ENCODE data around the gene RASAL1.
A peak's percentile ranks its signal among the peaks of the same experiment; 100 is the strongest.

The RASAL1 gene

DNA sequence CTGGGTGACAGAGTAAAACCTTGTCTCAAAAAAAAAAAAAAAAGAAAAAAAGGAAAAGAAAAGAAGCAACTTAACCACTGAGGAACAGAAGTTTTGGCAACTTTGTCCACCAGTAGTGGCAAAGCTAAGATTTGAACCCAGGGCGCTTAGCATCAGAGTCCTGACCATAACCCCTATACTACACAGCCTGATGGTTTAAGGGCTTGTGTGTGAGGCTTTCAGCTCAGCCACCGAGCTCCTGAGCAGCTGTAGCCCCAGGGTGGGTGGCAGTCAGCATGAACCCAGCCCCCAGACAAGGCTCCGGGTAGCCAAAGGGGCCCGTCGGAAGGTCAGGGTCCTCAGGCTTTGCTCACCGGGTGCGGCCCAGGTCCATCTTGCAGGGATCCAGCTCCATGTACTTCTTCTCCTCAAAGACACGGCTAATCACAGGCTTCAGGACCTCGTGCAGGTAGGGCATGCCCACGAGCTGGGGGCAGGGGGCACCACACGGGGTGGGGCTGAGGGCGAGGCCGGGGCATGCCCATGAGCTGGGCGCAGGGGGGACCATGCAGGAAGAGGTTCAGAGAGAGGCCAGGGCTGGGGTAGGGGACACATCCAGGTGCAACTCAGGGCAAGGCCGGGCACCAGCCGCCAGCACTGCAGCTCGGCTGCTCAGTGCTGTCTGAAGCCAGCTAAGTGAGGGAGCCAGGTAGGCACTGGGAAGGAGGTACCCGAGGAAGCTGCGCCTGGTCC is 20.9 kb downstream of the RASAL1 start:
- no peak for DNase-seq

DNA sequence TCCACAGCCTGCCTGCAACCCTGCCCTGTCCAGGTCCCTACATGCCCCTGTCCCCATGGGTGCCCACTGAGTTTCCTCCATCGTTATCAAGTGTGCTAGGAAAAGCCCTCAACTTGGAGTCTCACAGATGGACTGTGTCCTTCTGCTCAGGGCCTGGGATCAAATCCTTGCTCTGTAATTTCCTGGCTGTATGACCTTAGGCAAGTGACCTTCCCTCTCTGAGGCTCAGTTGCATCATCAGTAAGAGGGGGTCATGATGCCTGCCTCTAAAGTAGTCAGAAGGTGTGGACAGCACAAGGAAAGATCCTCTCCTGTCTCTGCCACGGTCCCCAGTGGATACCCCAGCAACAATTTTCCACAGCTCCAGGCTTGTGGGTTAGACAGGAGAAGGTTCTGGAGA is 22.2 kb downstream of the RASAL1 start:
- DNase-seq: no peak

DNA sequence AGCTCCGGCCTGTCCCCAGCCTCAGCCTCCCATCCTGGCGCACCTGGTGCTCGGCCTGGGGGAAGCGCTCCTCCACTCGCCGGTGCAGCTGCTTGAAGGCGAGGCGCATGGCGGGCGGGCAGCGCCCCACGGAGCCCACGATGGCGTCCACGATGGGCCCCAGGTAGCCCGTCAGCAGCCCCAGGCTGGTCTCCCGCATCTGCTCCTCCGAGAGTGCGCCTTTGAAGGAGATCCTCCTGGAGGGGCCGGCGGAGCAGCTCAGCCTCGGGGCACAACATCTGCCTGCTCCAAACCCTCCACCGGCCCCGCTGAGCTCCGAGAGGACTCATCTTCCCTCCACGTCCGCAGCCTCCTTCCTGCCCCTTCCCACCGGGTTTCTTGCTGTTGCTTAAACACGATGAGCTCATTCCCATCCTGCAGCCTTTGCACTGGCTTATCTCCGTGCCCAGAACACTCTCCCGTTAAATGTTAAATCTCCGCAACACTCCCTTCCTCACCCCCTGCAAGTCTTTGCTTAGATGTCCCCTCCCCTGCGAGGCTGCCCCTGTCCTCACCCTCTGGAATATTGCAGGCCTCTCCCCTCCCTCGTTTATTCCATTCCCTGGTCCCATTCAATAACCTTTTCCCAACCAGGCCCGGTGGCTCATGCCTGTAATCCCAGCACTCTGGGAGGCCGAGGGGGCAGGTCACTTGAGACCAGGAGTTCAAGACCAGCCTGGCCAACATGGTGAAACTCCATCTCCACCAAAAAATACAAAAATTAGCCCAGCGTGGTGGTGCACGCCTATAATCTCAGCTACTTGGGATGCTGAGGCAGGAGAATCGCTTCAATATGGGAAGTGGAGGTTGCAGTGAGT is 23.3 kb downstream of the RASAL1 start:
- DNase-seq: no peak

DNA sequence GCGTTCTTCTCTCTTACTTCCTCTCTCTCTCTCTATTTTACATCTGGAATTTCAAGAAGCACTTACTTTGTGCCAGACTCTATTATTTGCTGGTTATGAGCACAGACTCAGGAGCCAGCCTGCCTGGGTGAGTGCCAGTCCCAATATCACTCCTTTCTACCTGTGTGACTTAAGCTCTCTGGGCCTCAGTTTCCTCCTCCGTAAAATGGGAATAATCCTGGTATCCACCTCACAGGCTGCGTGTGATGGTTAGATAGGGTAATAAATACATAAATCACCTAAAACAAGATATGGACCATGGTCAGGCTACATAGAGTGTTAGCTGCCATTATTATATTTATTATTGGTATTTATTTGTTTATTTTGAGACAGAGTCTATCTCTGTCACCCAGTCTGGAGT is 24.3 kb downstream of the RASAL1 start:
- no peak for DNase-seq

DNA sequence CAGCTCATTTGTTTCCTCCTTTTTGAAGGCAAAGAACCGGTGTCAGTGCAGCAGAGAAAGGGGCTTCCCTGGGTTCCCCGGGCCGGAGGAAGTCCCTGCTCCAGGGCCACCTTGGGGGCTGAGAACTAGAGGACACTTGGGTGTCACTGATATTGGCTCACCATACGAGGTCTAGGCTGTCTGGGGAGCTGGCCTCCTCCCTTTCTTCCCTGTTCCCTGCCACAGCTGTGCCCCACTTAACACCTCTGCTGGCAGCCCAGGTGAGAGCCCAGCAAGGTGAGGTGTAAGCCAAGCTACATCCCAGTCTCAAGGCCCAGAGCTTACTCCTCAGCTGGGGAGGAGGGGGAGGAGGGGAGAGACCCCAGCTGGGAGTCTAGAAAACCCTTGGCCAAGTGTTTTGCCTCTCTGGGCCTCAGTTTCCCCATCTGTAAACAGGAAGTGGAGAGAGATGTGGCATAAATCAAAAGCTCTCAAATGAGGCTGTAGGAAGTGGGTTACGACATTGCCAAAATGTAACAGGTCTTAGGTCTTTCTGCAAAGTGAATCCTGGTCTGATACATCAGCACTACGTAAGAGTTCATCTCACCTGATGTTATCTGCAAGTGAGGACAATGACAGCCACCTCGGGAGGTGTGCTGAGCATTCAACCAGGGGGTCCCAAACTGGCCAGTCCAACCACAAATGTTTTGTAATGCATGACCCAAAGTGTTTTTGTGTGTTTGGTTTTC is 25.5 kb downstream of the RASAL1 start:
- no peak for DNase-seq

DNA sequence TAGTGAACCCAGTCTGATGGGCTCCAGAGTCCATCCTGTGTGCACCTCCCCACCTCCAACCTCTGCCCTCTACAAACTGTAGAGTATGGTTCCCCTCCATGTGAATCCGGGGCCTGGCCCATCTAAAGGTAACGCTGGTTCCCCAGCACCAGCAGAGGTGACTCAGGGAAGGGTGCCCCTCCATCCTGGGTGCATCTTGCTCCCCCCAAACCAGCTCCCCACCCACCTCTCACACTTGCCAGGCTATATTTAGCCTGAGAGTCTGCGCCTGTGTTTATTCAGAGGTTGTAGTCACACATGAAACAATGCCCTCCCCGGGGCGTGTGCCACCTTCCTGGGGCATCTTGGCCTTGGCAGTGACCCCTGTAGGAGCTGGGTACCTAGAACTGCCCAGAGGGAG is 26.2 kb downstream of the RASAL1 start:
- no peak for DNase-seq

DNA sequence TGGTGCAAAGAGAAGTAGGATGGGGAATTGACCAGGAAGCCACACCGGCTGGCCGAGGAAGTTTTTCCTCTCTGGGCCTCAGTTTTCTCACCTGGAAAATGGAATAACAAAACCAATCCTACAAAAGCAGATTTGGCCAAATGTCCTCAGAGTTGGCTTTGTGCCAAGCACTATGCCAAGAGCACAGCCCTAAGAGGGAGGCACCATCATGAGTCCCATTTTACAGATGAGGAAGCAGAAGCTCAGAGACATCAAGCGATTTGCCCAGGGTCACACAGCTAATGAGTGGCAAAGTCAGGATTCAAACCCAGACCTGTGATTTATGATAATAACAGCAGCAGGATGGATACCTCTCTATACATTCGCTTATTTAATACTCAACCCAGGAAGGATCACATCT is 27.3 kb downstream of the RASAL1 start:
- no peak for DNase-seq

DNA sequence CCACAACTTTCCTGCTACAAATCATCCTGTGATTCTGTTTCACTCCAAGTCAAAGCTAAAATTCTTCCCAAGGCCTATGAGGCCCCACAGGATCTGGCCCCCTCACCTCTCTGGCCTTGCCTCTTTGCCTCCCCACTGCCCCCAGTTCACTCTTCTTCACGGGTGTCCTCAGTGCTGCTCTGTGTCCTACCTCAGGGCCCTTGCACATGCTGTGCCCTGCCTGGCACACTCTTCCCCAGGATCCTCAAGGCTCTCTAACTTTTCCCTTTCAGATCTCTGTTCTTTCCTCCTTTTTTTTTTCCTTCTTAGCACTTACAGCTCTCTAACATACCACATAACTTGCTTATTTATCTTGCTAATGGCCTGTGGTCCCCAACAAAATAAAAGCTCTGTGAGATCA is 29.2 kb downstream of the RASAL1 start:
- no peak for DNase-seq

DNA sequence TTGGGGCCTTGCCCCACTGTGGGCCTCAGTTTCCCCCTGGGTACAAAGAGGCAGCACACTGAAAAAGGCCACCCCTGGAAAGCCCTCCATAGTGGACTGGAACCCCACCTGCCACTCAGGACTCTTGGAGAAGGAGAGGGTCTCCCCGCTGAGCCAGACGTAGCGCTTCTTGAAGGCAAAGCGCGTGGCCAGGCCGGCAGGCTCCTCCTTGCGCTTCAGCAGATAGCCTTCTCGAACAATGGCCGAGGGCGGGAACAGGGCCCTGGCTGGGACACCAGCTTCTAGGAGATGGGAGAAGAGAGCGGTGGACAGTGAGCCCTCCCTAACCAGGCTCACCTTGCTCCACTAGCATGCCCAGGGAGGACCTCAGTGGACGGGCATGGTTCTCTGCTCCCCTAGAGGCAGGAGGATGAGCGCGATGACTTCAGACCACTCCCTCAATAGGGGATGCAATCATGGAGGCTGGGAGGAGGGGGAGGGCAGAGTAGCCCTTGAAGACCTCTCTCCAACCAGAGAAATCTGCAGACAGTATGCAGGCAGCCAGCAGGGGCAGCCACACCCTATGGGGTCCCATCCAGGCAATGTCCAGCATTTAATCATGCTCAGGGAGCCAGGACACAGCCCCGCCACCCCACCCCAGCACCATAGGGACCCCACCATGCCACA is 29.8 kb downstream of the RASAL1 start:
- DNase-seq: no peak

DNA sequence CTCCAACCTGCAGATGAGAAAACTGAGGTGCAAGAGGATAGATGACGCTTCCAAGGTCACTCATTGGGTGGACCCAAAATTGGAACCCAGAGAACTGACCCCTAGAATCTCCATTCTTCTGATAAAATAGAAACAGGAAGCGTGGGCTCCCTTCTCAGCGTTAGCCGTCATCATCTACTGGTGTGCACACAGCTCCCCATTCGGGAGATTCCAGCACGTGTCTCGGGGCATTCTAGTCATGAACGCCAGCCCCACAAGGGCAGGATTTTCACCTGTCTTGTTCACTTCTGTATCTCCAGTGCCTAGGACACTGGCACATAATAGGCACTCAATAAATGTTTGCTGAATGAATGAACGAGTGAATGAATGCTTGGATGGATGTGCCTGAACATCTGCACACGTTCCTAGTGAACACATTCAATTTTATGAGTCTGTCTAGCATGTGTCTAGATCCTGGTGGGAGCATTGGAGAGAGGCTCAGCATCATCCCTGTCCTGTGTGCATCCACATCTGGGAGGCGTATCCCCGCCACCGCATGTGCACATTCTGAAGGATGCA is 30.5 kb downstream of the RASAL1 start:
- no peak for DNase-seq

DNA sequence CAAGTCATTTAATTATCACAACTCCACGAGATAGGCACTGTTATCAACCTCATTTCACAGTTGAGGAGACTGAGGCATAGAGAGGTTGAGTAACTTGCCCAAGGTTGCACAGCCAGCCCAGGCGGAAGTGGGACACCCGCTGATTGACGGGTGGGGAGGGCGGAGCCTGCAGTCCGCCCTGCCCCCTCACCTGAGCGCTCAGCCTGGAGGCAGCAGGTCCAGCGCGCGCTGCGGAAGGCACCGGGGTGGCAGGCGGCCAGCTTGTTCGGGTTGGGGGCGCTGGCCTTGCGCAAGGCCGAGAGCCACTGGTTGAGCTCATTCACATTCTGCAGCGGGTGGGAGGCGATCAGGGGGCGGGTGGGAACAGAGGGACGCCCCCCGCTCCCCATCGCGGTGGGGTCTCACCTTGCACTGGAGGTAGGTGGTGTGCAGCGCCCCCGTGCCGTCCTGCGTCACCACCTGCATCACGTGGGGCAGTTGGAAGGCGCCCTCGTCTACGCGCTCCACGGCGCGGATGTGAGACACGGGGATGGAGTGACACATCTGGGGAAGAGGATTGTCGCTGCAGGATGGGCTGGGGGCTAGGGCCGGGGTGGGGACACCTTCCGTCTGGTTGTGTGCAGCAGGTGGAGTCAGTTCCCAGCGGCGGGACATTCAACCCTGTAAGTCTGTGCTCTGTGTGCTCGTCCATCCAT is 31.7 kb downstream of the RASAL1 start:
- DNase-seq: peak; percentile 35

DNA sequence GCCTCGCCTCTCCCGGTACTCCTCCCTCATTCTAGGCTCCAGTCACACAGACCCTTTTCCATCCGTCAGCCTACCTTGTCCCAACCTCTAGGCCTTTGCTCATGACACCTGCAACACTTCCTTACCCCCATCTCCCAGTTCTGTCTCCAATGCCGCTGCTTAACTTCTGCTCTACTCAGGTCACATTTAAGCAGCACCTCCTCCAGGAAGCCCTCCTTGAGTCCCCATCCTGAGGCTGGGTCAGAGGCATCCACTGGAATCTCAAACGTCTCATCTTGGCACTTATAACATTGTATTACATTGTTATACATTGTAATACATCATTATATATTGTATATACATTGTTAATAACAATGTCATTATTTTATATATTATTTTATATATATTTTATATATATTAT is 32.8 kb downstream of the RASAL1 start:
- DNase-seq: no peak

DNA sequence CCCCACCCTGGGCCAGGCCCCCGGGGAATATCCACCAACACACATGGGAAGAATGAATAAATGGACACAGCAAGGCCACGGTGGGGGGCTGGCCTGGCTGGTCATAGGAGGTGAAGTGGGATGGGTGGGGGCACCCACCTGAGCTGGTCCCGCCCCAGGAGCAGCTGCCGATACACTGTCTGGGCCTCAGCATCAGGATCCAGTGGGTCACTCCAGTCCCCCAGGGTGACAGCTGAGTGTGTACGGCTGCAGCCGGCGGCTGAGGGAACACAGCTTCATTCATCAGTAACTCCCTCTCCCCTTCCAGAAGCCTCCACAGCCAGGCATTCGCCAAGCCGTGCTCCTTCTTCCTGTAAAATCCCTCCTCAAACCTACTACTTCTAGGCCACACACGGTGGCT is 33.8 kb downstream of the RASAL1 start:
- no peak for DNase-seq

DNA sequence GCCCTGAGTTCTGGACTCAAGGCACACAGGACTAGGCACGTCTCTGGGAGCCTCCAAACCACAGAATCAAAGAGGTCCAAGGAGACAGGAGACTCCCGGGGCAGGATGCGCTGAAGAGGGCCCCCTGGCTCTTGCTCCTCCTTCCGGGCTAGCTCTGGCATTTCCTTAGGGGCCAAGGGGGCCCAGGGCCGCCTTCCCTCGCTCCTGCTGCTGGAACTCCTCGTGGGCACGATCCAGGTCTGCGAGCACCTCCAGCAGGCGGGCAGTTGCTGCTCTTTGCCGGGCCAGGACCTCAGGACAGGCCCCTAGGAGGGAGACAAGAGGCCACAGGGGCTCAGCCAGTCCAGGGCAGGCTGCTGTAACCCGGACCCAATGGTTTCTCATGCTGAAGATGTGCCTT is 35.8 kb downstream of the RASAL1 start:
- no peak for DNase-seq

DNA sequence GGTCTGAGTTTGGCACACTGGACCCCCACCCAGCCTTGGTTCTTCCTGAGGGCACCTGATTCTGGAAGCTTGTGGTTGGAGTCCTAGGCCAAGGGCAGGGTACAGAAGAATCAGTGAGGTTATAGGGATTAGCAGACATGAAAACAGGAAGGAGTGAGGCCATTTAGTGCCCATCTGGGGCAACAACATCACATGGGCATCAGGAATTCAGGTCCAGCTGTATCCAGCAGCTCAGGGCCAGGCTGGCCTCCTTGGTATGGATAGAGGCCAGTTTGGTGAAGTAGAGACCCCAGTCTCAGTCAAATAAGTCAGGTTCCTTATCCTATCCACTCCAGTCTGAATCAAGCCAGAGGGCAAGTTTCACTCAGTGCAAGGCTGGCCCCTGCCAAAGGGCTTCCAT is 36.2 kb downstream of the RASAL1 start:
- DNase-seq: no peak

DNA sequence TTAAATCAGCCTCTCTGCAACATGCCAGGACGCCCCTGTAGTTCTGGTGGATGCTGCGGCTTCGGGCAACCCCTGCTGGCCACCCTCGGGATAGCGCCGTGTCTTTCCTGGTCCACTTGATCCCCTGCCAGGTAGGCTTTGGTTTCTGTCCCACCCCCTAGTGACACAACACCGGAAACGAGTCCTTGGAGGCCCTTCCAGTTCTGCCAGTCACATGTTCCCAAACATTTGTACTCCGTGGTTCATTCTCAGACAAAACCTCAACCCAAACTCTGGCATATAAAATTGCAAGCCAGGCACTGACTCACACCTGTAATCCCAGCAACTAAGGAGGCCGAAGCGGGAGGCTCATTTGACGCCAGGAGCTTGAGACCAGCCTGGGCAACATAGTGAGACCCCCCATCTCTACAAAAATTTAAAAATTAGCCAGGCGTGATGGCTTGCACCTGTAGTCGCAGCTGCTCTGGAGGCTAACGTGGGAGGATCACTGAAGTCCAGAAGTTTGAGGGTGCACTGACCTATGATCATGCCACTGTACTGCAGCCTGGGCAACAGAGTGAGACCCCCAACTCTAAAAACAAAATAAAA is 37.0 kb downstream of the RASAL1 start:
- no peak for DNase-seq

DNA sequence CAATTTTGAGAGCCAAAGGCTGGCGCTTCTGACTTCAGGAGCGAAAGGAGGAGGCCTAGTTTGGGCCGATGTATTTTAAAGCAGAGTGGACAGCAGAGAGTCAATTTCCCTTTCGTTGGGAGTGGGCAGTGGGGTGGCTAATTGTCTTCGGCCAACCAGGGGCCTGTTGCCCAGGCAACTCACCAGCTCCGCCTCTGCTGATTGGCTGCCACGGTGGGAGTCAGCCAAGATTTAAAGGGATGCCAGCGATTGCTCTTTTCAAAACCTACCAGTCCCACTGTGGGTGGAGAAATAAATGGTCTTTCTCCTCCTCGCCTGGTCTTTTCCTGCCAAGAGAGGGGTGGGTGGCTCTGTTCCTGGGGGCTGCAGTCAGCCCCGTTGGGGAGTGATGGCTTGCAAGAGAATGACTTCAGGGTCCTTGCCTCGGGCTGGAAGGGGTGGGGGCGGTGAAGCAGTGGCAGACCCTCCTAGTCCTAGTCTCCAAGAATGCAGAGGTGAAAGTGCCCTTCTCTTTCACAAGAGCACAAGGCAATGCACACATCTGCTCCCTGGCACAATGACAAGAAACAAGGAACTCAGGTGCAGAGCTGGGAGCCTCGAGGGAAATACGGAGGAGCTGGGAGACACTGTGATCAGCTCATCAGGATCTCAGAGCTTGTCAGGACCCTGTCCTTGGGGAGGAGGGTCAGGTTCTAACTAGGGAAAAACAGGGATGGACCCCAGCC is 37.7 kb downstream of the RASAL1 start:
- DNase-seq: no peak

DNA sequence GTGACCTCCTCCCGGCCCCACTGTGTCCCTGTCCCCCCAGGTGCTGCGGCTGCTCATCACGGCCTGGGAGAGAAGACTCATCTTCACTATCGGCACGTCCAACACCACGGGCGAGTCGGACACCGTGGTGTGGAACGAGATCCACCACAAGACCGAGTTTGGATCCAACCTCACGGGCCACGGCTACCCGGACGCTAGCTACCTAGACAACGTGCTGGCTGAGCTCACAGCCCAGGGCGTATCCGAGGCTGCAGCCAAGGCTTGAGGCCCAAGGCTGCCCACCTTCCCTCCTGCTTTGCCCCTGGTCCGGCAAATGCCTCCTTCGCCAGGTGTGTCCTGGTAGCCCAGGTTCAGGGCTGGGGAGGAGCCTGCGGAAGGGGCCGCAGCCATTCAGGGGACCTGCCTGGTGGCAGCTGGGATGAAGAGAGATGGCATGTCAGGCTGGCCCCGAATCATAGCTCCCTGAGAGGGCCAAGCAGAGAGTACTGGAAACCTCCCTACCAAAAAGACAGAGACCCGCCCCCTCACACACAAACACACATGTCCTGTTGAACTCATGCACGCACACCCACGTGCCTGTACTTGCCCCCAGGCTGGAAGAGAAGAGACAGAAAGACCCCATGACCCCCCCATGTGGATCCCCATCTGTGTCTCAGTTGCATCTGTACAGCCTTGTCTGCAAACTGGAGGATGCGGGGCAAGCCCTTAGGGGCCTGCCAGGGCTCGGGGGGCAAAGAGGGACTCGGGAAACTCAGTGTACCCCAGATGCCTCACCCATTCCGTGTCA is 38.7 kb downstream of the RASAL1 start:
- no peak for DNase-seq

DNA sequence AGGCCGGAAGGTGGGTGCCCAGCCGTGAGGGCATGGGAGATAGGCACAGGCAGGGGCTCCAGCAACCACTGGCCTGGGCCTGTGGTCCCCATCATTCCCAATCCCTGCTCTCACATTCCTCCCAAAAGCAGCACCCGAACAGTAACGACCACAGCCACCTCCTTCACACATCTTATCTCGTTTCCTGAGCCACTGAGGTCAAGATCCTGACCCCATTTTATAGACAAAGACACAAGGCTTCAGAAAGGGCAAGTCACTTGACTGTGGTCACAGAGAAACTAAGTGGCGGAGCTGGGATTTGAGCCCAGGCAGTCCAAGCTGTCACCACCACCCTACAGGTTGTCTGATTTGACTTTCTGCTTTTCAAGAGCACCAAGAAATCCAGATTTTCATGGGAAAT is 40.2 kb downstream of the RASAL1 start:
- no peak for DNase-seq

DNA sequence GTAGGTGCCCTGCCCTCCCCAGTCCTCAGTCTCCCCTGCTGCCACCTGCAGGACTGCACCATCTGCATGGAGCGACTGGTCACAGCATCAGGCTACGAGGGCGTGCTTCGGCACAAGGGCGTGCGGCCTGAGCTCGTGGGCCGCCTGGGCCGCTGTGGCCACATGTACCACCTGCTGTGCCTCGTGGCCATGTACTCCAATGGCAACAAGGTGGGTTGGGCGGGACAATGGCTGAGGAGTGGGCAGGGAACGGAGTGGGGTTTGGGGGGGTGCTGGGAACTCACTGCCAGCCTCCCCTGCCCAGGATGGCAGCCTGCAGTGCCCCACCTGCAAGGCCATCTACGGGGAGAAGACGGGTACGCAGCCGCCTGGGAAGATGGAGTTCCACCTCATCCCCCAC is 40.8 kb downstream of the RASAL1 start:
- no peak for DNase-seq
